Measurements from ENCODE around the gene COBL. TPM values are rescaled to one million over a fixed set of nuclear protein-coding genes. Genes with fewer than 3 reads are reported as not detected.

The COBL gene
- total RNA-seq, 1 experiment from 2014 or later = 49.9 TPM

DNA sequence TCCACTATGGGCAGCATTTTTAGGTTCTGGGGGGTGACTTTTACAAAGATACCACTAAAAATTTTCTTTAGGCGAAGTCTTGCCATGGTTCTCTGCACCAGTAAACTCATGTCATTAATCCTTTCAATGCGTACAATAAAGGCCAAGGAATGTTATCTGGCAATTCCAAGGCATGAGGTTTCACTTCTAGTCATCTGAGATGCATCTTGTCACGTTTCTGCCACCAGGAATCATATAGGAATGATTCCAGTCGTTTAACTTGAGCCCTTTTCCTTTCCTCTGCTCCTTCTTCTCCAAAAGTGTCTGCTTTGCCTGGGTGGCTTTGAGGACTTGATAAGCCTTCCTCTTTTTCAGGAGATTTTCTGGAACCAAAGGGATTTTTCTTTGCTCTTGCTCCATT is 56.8 kb downstream of the COBL start:
- no peak for DNase-seq
- TF ChIP-seq, protein P1, sequence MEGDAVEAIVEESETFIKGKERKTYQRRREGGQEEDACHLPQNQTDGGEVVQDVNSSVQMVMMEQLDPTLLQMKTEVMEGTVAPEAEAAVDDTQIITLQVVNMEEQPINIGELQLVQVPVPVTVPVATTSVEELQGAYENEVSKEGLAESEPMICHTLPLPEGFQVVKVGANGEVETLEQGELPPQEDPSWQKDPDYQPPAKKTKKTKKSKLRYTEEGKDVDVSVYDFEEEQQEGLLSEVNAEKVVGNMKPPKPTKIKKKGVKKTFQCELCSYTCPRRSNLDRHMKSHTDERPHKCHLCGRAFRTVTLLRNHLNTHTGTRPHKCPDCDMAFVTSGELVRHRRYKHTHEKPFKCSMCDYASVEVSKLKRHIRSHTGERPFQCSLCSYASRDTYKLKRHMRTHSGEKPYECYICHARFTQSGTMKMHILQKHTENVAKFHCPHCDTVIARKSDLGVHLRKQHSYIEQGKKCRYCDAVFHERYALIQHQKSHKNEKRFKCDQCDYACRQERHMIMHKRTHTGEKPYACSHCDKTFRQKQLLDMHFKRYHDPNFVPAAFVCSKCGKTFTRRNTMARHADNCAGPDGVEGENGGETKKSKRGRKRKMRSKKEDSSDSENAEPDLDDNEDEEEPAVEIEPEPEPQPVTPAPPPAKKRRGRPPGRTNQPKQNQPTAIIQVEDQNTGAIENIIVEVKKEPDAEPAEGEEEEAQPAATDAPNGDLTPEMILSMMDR (IDR thresholded peaks at IDR 0.05; ENCODE audit: unreplicated experiment) = no peak
- Mint-ChIP-seq H3K27ac (ENCODE audit: unreplicated experiment) (no peak overlapping the region), H3K9me3 (ENCODE audit: low read depth, unreplicated experiment) (no peaks in the 10 kb centered on the region), H3K4me1 (ENCODE audit: low read depth, unreplicated experiment) (peaks cover 73% of the 10 kb centered on the region), H3K27me3 (ENCODE audit: unreplicated experiment) (no peaks in the 10 kb centered on the region), H3K36me3 (ENCODE audit: insufficient read depth, unreplicated experiment) (peaks cover 16% of the 10 kb centered on the region), H3K4me3 (ENCODE audit: low read depth, unreplicated experiment) (no peak overlapping the region)
- intact Hi-C loops (cut with micrococcal nuclease; ENCODE audit: unreplicated experiment) = no loop called here
- CTCF ChIA-PET = interaction anchor here (0.7 to 1.0 kb wide), 2 partner anchors 50 to 481 kb away, joined by 3 to 4 read pairs; no protein-coding TSS in a partner anchor
- no TSS peak for BruUV-seq (replicated peaks)

DNA sequence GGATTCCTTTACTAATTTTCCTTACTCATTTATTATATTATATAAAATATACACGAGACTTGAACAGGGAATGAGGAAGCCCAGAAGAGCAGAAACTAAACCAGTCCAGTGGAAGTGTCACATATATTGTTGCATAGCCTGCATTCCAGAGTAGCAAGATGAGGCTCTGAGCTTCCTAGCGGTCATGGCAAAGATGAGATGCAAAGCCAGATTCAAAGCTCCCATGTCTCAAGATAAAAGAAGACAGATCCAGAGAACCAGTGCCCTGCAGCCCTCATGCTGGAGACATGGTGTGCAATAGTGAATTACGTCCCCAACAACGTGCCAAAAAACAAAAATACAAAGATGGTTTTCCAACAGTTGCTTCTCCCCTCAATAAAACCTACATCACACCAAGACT is 59.7 kb downstream of the COBL start:
- BruUV-seq (replicated peaks) = no TSS peak
- TF ChIP-seq, protein P1 (IDR thresholded peaks at IDR 0.05; ENCODE audit: unreplicated experiment) = no peak
- CTCF ChIA-PET = interaction anchor here (0.7 to 2.6 kb wide), 5 partner anchors 14 to 110 kb away, joined by 3 to 9 read pairs (median 4); no protein-coding TSS in a partner anchor

DNA sequence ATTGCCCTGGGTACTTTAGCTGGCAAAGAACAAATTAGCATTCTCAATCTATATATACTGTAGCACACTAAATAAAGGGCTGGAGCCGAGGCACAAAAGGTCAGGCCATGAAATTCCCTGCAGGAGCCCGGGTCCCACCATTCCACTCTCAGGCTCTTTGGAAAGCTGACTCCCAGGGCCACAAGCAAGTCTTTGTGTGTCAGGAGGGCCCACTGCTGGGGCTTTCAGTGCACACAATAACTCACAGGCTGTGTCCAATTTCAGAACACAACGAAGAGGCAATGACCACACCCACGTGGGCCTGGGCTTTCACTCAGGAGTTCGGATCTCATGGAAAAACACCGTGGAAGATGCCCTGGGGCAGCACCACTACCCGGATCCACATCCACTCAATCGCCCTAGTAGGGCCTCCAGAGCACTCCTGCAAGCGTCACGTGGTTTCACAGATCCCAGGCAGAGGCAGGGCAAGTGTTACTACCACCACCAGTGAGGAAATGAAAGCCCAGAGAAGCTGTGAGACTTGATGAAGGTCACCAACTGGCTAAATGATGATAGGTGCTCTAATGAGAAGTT is 60.3 kb downstream of the COBL start:
- no TSS peak for BruUV-seq (replicated peaks)
- peak; percentile 37 for DNase-seq
- Mint-ChIP-seq H3K4me1 (ENCODE audit: low read depth, unreplicated experiment) (peaks cover 65% of the 10 kb centered on the region), H3K36me3 (ENCODE audit: insufficient read depth, unreplicated experiment) (no peaks in the 10 kb centered on the region), H3K27me3 (ENCODE audit: unreplicated experiment) (no peaks in the 10 kb centered on the region), H3K9me3 (ENCODE audit: low read depth, unreplicated experiment) (no peaks in the 10 kb centered on the region), H3K4me3 (ENCODE audit: low read depth, unreplicated experiment) (peak overlapping the region; percentile 29), H3K27ac (ENCODE audit: unreplicated experiment) (peak overlapping the region; percentile 45)
- TF ChIP-seq, protein P1 (IDR thresholded peaks at IDR 0.05; ENCODE audit: unreplicated experiment) = no peak
- CTCF ChIA-PET = interaction anchor here (0.7 to 2.6 kb wide), 6 partner anchors 13 to 111 kb away, joined by 3 to 9 read pairs (median 4); no protein-coding TSS in a partner anchor
- intact Hi-C loops (cut with micrococcal nuclease; ENCODE audit: unreplicated experiment) = no loop called here

More for the DNA sequence above, 59.7 kb downstream of the COBL start:
- H3K36me3 Mint-ChIP-seq (ENCODE audit: insufficient read depth, unreplicated experiment) = peaks cover under 1% of the 10 kb centered on the region
- no peak overlapping the region for H3K4me3 Mint-ChIP-seq (ENCODE audit: low read depth, unreplicated experiment)
- intact Hi-C loops (cut with micrococcal nuclease; ENCODE audit: unreplicated experiment) = no loop called here
- no peak overlapping the region for H3K27ac Mint-ChIP-seq (ENCODE audit: unreplicated experiment)
- peaks cover 65% of the 10 kb centered on the region for H3K4me1 Mint-ChIP-seq (ENCODE audit: low read depth, unreplicated experiment)
- no peak for DNase-seq
- H3K27me3 Mint-ChIP-seq (ENCODE audit: unreplicated experiment) = no peaks in the 10 kb centered on the region
- H3K9me3 Mint-ChIP-seq (ENCODE audit: low read depth, unreplicated experiment) = no peaks in the 10 kb centered on the region

DNA sequence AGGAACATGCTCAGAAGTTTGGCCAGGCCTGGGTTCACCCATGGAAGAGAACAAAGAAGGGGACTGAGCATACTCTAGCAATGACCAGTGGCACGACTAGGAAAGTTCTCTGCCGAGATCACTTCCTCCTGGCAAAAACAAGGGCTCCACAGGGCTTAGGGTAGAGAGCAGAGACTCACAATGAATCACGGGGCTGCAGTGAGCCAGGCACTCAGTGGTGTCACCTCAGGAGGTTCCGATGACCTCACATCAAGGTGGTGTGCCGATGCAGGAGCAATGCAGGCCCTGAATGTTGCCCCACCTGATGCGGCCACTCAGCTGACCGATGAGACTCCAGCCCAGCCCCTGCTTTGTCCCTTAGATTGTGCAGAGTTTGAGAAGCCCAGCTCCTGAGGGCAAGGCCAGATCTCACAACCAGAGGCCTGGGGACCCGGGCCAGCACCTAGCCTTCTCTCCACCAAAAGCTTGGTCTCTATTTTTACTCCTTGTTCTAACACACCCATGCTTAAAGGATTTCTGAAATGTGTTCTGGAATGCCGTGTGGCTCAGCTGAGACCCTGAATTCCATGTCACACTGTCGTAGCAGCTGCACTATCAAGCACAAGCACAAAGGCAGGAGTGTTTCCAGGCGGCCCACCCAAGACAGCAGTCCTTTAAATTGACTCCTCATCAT is 60.9 kb downstream of the COBL start:
- TF ChIP-seq, protein P1 (IDR thresholded peaks at IDR 0.05; ENCODE audit: unreplicated experiment) = no peak
- peak; percentile 67 for DNase-seq
- Mint-ChIP-seq H3K4me1 (ENCODE audit: low read depth, unreplicated experiment) (peaks cover 65% of the 10 kb centered on the region), H3K36me3 (ENCODE audit: insufficient read depth, unreplicated experiment) (no peaks in the 10 kb centered on the region), H3K27ac (ENCODE audit: unreplicated experiment) (peak overlapping the region; percentile 45), H3K4me3 (ENCODE audit: low read depth, unreplicated experiment) (peak overlapping the region; percentile 29), H3K9me3 (ENCODE audit: low read depth, unreplicated experiment) (no peaks in the 10 kb centered on the region), H3K27me3 (ENCODE audit: unreplicated experiment) (no peaks in the 10 kb centered on the region)
- BruUV-seq (replicated peaks) = no TSS peak
- intact Hi-C loops (cut with micrococcal nuclease; ENCODE audit: unreplicated experiment) = loop anchor here (2.0 kb wide), 2 partner anchors 37 to 101 kb away; no protein-coding TSS in a partner anchor
- CTCF ChIA-PET = interaction anchor here (1.0 to 2.6 kb wide), 3 partner anchors 13 to 111 kb away, joined by 4 to 9 read pairs (median 8); no protein-coding TSS in a partner anchor

Measured in Calu3 (cell line).